ENCODE data around the gene CD34. TPM values are rescaled to one million over a fixed set of nuclear protein-coding genes. Genes with fewer than 3 reads are reported as not detected.

The CD34 gene
- total RNA-seq, 1 experiment from 2014 or later: not detected

DNA sequence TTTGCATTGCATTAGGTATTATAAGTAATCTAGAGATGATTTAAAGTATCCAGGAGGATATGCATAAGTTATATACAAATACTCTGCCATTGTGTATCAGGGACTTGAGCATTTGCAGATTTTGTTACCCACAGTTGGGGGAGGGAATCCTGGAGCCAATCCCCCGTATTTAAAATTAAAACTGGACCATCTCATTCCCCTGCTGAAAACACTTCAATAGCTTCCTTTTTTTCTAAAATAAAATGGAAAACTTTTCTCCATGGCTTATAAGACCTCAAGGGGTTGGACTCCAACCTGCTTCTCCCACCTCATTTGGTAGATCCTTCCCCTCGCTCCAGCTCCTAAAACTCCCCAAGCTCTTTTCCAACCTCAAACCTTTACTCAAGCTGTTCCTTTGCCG lies 10.4 kb upstream of the CD34 start:
- ChIA-PET CTCF (interaction anchor here (1.0 kb wide), 1 partner anchor 42 kb away, joined by 3 read pairs; no protein-coding TSS in a partner anchor), POLR2A (ENCODE audit: unreplicated experiment) (no interaction called here)
- no peaks in the 10 kb centered on the region for H3K36me3 ChIP-seq (ENCODE audit: low read depth)
- H2AFZ ChIP-seq: no peak overlapping the region
- no peaks in the 10 kb centered on the region for H3F3A ChIP-seq (ENCODE audit: insufficient read depth, low read depth)
- no peaks in the 10 kb centered on the region for H3K9me3 ChIP-seq (ENCODE audit: insufficient read depth, low read depth)
- H3K4me1 ChIP-seq (replicated peaks; ENCODE audit: insufficient read depth): no peaks in the 10 kb centered on the region
- H3K9me2 ChIP-seq (ENCODE audit: insufficient read depth): no peaks in the 10 kb centered on the region
- BruUV-seq (replicated peaks): no TSS peak
- H3K79me2 ChIP-seq (ENCODE audit: low read depth): no peaks in the 10 kb centered on the region
- intact Hi-C loops (cut with micrococcal nuclease; ENCODE audit: unreplicated experiment): no loop called here
- H4K20me1 ChIP-seq (ENCODE audit: insufficient read depth): no peaks in the 10 kb centered on the region
- no peak overlapping the region for H3K27ac ChIP-seq
- TF ChIP-seq, protein P1, sequence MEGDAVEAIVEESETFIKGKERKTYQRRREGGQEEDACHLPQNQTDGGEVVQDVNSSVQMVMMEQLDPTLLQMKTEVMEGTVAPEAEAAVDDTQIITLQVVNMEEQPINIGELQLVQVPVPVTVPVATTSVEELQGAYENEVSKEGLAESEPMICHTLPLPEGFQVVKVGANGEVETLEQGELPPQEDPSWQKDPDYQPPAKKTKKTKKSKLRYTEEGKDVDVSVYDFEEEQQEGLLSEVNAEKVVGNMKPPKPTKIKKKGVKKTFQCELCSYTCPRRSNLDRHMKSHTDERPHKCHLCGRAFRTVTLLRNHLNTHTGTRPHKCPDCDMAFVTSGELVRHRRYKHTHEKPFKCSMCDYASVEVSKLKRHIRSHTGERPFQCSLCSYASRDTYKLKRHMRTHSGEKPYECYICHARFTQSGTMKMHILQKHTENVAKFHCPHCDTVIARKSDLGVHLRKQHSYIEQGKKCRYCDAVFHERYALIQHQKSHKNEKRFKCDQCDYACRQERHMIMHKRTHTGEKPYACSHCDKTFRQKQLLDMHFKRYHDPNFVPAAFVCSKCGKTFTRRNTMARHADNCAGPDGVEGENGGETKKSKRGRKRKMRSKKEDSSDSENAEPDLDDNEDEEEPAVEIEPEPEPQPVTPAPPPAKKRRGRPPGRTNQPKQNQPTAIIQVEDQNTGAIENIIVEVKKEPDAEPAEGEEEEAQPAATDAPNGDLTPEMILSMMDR (conservative IDR thresholded peaks at IDR 0.05): no peak
- TF ChIP-seq EZH2 (IDR thresholded peaks at IDR 0.05; ENCODE audit: low read depth): no peak
- H3K4me2 ChIP-seq: no peak overlapping the region
- H3K27me3 ChIP-seq (ENCODE audit: insufficient read depth, low read depth): peaks cover 44% of the 10 kb centered on the region
- DNase-seq: no peak
- H3K4me3 ChIP-seq: no peak overlapping the region

DNA sequence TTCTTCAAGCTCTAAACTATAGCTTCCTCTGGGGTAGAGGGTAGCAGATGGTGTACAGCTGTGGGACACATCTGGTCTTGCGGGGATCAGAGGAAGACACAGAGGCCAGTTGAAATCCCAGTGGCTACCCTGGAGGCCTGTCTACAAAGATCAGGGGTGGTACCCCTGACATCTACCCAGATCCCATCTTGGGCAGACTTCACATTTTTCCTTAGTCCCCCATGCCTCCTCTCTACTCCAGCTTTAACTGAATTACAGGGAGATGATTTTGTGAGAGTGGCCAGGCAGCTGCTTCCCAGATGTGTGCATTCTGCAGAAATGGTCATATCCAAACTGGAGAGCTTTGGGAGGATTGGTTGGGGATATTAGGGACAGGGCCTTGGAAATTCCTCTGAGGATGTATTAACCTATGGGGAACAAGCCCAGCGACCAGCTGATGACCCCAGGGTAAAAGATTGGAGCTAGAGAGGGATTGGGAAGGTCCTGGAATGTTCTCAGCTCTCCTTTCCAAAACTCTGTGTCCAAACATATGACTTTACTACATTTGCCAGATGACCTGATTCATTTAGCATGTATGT lies 9.6 kb upstream of the CD34 start:
- Histone ChIP-seq H3K79me2 (ENCODE audit: low read depth) (no peaks in the 10 kb centered on the region), H4K20me1 (ENCODE audit: insufficient read depth) (no peaks in the 10 kb centered on the region), H3K4me1 (replicated peaks; ENCODE audit: insufficient read depth) (no peaks in the 10 kb centered on the region), H3K27me3 (ENCODE audit: insufficient read depth, low read depth) (peaks cover 44% of the 10 kb centered on the region), H3K9me3 (ENCODE audit: insufficient read depth, low read depth) (no peaks in the 10 kb centered on the region), H3F3A (ENCODE audit: insufficient read depth, low read depth) (no peaks in the 10 kb centered on the region), H3K27ac (no peak overlapping the region), H3K4me3 (no peak overlapping the region), H3K36me3 (ENCODE audit: low read depth) (no peaks in the 10 kb centered on the region), H3K4me2 (no peak overlapping the region), H3K9me2 (ENCODE audit: insufficient read depth) (no peaks in the 10 kb centered on the region), H2AFZ (no peak overlapping the region)
- no peak for TF ChIP-seq EZH2 (IDR thresholded peaks at IDR 0.05; ENCODE audit: low read depth)
- TF ChIP-seq, protein P1 (conservative IDR thresholded peaks at IDR 0.05): no peak
- DNase-seq: no peak
- ChIA-PET POLR2A (ENCODE audit: unreplicated experiment) (no interaction called here), CTCF (interaction anchor here (1.0 kb wide), 1 partner anchor 43 kb away, joined by 3 read pairs; no protein-coding TSS in a partner anchor)
- intact Hi-C loops (cut with micrococcal nuclease; ENCODE audit: unreplicated experiment): no loop called here
- BruUV-seq (replicated peaks): no TSS peak

DNA sequence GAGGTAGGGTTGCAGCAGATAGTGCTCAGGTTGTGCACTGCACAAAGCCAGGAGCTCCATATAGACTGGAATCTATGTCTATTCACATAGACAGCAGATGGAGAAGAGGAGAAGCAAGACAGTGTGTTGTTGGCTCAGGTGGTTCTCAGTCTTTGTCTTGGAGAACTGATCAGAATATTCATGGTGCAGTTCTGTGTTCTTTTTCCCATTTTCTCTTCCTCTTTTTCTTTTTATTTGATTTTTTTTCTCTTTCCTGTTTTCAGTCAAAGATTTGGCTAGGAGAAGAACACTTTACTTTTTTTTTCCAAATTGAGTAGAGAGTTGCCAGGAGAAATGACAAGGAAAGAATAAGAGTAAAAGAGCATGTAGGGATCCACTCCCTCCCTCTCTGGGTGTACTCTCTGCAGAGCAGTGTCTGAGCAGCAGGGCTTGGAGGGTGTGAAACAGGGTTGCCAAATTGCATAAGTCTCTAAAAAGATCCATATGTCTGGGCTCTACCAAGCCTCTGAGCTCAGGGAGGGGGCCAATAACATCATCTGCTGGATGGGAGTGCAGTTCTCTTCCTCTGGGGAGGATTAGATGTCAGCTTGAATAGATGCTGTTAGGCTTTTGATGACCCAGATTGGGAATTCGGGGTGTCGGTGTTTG lies 8.7 kb upstream of the CD34 start:
- peaks cover 44% of the 10 kb centered on the region for H3K27me3 ChIP-seq (ENCODE audit: insufficient read depth, low read depth)
- TF ChIP-seq EZH2 (IDR thresholded peaks at IDR 0.05; ENCODE audit: low read depth): no peak
- TF ChIP-seq, protein P1 (conservative IDR thresholded peaks at IDR 0.05): no peak

More for the DNA sequence above, 8.7 kb upstream of the CD34 start:
- ChIA-PET POLR2A (ENCODE audit: unreplicated experiment) (no interaction called here), CTCF (no interaction called here)
- intact Hi-C loops (cut with micrococcal nuclease; ENCODE audit: unreplicated experiment): no loop called here
- no peak overlapping the region for H3K27ac ChIP-seq
- no peaks in the 10 kb centered on the region for H3K9me3 ChIP-seq (ENCODE audit: insufficient read depth, low read depth)
- H3K4me2 ChIP-seq: no peak overlapping the region
- no peaks in the 10 kb centered on the region for H3F3A ChIP-seq (ENCODE audit: insufficient read depth, low read depth)
- no peak for DNase-seq
- no TSS peak for BruUV-seq (replicated peaks)
- no peaks in the 10 kb centered on the region for H3K4me1 ChIP-seq (replicated peaks; ENCODE audit: insufficient read depth)
- H3K79me2 ChIP-seq (ENCODE audit: low read depth): no peaks in the 10 kb centered on the region
- H3K36me3 ChIP-seq (ENCODE audit: low read depth): no peaks in the 10 kb centered on the region
- H2AFZ ChIP-seq: no peak overlapping the region
- no peaks in the 10 kb centered on the region for H3K9me2 ChIP-seq (ENCODE audit: insufficient read depth)
- no peak overlapping the region for H3K4me3 ChIP-seq
- H4K20me1 ChIP-seq (ENCODE audit: insufficient read depth): no peaks in the 10 kb centered on the region

Measured in PC-9 (cell line).